RWPE1 (cell line): ENCODE results near the gene MANBA.

ENCODE experiments used
- CTCF ChIA-PET: fragments of 350-600 bp; sonication (Branson Sonifier 250); formaldehyde crosslinking; extraction: SDS; loops from one replicate; lab custom pipeline; 2021; lab: Yijun Ruan, JAX
- POLR2A ChIA-PET: fragments of 400-600 bp; formaldehyde crosslinking; extraction: SDS; loops from one replicate; lab custom pipeline; 2020; ENCODE audit warnings: antibody characterized with exemption; ENCODE audit not compliant: low non-redundant PET; lab: Yijun Ruan, JAX
- DNase-seq: peaks from one replicate; pipeline ENCODE4 v3.0.0; 2012; ENCODE audit warnings: low spot score
- H3K27ac ChIP-seq: fragments of 450-650 bp; 2 replicates; pipeline ENCODE4 v1.5.1; 2017
- TF ChIP-seq, protein P1 (sequence below): fragments of 450-650 bp; conservative IDR thresholded peaks from 2 replicates; pipeline ENCODE4 v1.5.1; 2017; ENCODE audit warnings: low read depth, mild to moderate bottlenecking

Gene MANBA

DNA sequence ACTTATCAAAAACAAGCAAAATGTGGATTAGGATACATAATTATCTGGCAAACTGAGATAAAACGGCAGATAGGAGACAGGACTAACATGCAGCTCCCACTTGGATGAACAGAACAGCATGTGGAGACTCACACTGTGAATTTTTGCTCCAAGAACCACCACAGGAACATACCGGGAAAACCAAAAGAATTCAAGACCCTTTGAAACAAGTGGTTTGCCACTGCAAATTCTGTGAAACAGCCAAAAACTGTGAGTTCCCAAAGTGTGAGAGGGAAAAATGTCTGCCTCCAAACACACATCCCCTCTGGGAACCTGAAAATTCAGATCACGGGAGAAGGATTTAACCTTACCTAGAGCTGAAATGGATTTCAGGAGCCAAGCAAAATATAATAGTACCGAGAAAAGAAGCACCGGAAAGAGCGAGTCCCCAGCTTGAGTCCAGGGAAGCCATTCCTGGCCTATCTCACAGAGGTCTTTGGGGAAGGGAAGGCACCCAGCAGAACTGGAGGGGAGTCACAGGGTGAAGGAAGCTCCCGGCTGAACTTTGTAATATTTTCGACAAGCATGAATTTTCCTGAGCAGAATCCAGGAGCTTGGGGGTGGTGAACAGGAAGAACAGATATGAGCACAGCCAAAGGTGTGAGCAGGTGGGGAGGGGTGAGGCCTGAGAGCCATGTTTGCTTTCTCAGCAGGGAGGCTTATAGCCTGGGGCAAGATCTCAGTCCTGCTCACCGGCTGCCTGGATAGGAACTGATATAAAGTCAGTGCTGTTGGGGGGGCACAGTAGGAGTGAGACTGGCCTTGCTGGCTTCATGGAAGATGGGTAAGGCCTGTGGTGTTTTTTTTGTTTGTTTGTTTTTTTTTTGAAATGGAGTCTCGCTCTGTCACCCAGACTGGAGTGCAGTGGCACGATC, 23.9 kb downstream of the MANBA start:
- TF ChIP-seq, protein P1, sequence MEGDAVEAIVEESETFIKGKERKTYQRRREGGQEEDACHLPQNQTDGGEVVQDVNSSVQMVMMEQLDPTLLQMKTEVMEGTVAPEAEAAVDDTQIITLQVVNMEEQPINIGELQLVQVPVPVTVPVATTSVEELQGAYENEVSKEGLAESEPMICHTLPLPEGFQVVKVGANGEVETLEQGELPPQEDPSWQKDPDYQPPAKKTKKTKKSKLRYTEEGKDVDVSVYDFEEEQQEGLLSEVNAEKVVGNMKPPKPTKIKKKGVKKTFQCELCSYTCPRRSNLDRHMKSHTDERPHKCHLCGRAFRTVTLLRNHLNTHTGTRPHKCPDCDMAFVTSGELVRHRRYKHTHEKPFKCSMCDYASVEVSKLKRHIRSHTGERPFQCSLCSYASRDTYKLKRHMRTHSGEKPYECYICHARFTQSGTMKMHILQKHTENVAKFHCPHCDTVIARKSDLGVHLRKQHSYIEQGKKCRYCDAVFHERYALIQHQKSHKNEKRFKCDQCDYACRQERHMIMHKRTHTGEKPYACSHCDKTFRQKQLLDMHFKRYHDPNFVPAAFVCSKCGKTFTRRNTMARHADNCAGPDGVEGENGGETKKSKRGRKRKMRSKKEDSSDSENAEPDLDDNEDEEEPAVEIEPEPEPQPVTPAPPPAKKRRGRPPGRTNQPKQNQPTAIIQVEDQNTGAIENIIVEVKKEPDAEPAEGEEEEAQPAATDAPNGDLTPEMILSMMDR = no peak
- no peak overlapping the region for H3K27ac ChIP-seq
- ChIA-PET POLR2A (no interaction called here), CTCF (no interaction called here)
- no peak for DNase-seq

- no peak overlapping the region for H3K27ac ChIP-seq
- TF ChIP-seq, protein P1 = no peak
- CTCF ChIA-PET = interaction anchor here (0.6 to 1.1 kb wide), 2 partner anchors 12 to 15 kb away, joined by 3 read pairs; no protein-coding TSS in a partner anchor
These were observed 25.2 kb downstream of the MANBA start for GRCh38 chr4:102735582-102735981.

GRCh38 chr4:102734591-102735385, 26.0 kb downstream of the MANBA start:
- ChIA-PET CTCF (interaction anchor here (0.5 to 1.1 kb wide), 2 partner anchors 15 to 190 kb away, joined by 3 read pairs; no protein-coding TSS in a partner anchor), POLR2A (no interaction called here)
- TF ChIP-seq, protein P1 = no peak
- no peak overlapping the region for H3K27ac ChIP-seq
- DNase-seq = no peak

More at GRCh38 chr4:102735582-102735981, 25.2 kb downstream of the MANBA start:
- POLR2A ChIA-PET = no interaction called here
- no peak for DNase-seq

- ChIA-PET CTCF (no interaction called here), POLR2A (no interaction called here)
- no peak overlapping the region for H3K27ac ChIP-seq
- TF ChIP-seq, protein P1 = no peak
- DNase-seq = no peak
These were observed 26.7 kb downstream of the MANBA start for GRCh38 chr4:102734116-102734515.

DNA sequence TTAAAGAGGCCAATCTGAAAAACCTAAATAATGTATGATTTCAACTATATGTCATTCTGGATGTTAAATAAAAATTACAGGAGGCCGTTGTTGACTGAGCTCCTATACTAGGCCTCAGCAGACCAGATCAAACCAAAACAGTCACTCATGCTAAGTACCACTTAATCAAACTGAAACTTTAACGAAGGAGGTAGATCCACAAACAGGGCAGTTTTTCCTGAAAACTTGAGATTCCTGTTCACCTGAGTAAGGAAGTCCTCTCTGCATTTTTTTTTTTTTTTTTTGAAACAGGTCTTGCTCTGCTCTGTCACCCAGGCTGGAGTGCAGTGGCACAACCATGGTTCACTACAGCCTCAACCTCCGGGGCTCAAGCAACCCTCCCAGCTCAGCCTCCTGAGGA, 27.7 kb downstream of the MANBA start:
- TF ChIP-seq, protein P1 = no peak
- CTCF ChIA-PET = no interaction called here
- POLR2A ChIA-PET = no interaction called here
- H3K27ac ChIP-seq = no peak overlapping the region
- DNase-seq = no peak

GRCh38 chr4:102732678-102733077, 28.1 kb downstream of the MANBA start:
- no peak overlapping the region for H3K27ac ChIP-seq
- no peak for DNase-seq
- ChIA-PET POLR2A (no interaction called here), CTCF (no interaction called here)
- TF ChIP-seq, protein P1 = no peak
